NCI-H446 (cell line): ENCODE data around the gene IER3.

Source experiments
- DNase-seq, 2 experiments: peaks; one replicate each; lab custom pipeline; 2025; lab: John Stamatoyannopoulos, UW

The IER3 gene

DNA sequence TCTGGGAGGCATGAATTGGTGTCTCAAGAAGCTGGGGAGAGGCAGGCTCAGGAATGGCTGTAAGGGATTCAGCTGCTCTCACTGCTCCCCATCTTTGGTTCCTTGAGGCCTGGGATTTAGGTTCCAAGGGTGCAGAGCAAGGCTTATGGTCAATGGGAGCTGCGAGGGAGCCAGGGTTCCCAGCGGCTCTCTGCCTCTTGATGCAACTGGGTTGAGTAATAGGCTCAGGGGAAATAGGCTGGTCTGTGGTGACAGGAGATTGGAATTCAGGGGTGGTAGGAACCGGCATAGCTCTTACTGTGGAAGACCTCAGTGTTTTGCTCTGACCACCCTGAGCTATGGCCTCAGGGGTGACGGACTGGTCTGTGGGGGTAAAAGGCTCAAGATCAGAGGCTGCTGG, 40.5 kb downstream of the IER3 start:
- no peak for DNase-seq

DNA sequence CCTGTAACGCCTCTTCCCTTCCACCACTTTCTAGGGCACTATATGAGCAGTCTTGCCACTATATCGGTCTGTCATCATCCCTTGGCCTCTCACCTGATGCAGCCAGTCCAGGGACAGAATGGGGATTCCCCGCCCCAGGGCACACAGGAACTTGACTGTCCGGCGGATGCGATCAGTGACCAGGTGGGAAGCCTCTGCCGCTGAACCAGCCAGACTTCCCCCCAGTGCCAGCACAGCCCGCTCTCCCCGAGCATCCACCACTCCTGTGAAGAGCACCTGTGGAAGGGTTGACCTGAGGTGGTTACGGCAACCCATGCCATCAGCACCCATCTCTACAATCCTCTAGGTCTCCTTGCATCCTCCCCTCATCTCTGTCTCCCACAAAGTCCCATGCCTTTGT, 41.3 kb downstream of the IER3 start:
- DNase-seq = no peak

DNA sequence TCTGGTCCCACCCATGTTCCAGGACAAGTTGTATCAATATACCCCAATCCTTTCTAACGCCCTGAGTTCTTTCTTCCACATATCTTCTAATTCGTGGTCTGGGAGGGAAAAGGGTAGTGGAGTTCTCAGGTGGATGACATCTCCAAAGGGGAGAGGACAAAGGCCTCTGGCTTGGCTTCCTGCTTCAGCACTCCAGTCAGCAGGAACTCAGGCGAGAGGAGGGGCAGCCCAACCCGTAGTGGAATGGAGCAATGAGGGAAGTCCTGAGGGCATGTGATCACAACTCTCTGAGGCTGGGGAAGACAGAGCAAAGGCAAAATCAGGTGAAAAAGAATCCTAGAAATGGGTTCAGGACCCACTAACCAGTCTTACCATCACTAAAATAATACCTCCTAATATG, 44.0 kb downstream of the IER3 start:
- no peak for DNase-seq

DNA sequence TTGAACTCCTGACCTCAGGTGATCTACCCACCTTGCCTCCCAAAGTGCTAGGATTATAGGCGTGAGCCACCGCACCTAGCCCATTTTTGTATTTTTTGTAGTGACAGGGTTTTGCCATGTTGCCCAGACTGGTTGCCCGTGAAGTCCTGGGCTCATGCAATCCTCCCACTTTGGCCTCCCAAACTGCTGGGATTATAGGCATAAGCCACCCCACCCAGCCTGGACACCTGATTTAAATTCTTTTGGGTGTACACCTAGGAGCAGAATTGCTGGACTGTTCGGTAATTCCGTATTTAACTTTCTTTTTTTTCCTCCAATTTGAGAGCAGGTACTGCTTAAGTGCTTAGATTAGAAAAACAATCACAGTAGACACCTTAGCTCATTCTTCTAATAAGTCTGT, 47.9 kb downstream of the IER3 start:
- no peak for DNase-seq
